Activated T-helper 2 cell treated with anti-CD3 and anti-CD28 coated beads, Interferon-gamma antibody, Interleukin-2, Interleukin-4, amounts not matched to agents 10 μg/mL and 5 μg/mL and 100 μg/mL, durations not matched to agents 14 hours and 24 hours and 36 hours (primary cell): ENCODE results near the gene TRRAP. TPM values are rescaled to one million over a fixed set of nuclear protein-coding genes. Genes with fewer than 3 reads are reported as not detected.

Experiments used
- DNase-seq: peaks from one replicate; pipeline ENCODE4 v3.0.0; 2021; ENCODE audit warnings: low spot score
- H3K27ac Mint-ChIP-seq: one replicate; pipeline ENCODE4 v1.8.0; 2021; ENCODE audit warnings: mixed read lengths
- H3K27me3 Mint-ChIP-seq: one replicate; pipeline ENCODE4 v1.8.0; 2021; ENCODE audit warnings: low read depth, mixed read lengths
- H3K36me3 Mint-ChIP-seq: one replicate; pipeline ENCODE4 v1.8.0; 2021; ENCODE audit warnings: low read depth, mixed read lengths
- H3K4me1 Mint-ChIP-seq: one replicate; pipeline ENCODE4 v1.8.0; 2021; ENCODE audit warnings: low read depth, mixed read lengths
- H3K4me3 Mint-ChIP-seq: one replicate; pipeline ENCODE4 v1.8.0; 2021; ENCODE audit warnings: low read depth, mild to moderate bottlenecking, moderate library complexity, mixed read lengths
- H3K9me3 Mint-ChIP-seq: one replicate; pipeline ENCODE4 v1.8.0; 2021; ENCODE audit warnings: mixed read lengths
- intact Hi-C: fragments of 100-400 bp; cut with micrococcal nuclease; formaldehyde crosslinking; loops from one replicate; pipeline ENCODE4 v1.15.1; 2023
- total RNA-seq: library from RNA; stranded (reverse); gene quantifications from 2 replicates; pipeline ENCODE4 v1.2.3, GENCODE V29; 2022

The TRRAP gene
- total RNA-seq, 1 donor from 2014 or later, result 58.6 TPM

DNA sequence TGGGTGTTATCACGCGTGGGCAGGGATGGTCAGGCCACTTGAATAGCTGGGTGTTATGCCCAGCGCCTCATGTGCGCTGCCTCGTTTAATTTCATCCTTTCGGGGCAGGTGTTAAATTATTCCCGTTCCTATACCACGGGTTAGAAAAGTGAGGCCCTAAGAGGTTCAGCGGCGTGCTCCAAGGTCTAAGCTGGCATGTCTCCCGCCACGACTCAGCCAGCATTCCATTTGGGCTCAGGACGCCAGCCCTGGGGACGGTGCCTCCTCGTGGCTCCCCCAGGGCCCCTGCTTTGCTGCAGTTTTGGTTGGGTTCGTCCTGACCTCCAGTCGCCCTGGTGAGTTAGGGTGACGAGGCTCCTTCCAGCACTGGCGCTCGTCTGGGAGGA lies 124.5 kb downstream of the TRRAP start:
- Mint-ChIP-seq H3K27me3 (no peaks in the 10 kb centered on the region), H3K27ac (no peak overlapping the region), H3K36me3 (peaks cover 55% of the 10 kb centered on the region), H3K4me1 (no peaks in the 10 kb centered on the region), H3K4me3 (no peak overlapping the region), H3K9me3 (no peaks in the 10 kb centered on the region)
- peak; percentile 6 for DNase-seq
- intact Hi-C loops, result no loop called here

GRCh38 chr7:99003419-99003818 lies 125.1 kb downstream of the TRRAP start:
- Mint-ChIP-seq H3K27me3 (no peaks in the 10 kb centered on the region), H3K36me3 (peaks cover 58% of the 10 kb centered on the region), H3K4me3 (no peak overlapping the region), H3K4me1 (no peaks in the 10 kb centered on the region), H3K27ac (no peak overlapping the region), H3K9me3 (no peaks in the 10 kb centered on the region)
- peak; percentile 1 for DNase-seq
- intact Hi-C loops, result no loop called here

DNA sequence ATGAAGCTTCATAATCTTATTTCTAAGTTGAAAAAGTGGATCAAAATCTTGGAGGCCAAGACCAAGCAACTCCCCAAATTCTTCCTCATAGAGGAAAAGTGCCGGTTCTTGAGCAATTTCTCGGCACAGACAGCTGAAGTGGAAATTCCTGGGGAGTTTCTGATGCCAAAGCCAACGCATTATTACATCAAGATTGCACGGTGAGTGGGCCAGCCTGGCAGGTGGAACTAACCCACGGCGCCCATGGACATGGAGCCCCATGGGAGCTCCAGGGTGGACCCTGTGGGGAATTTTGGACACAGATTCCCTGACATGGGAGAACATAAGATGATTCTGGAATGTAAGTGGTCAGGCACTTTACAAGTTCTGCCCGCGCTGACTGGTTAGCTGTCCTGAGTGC lies 125.9 kb downstream of the TRRAP start:
- DNase-seq, result no peak
- Mint-ChIP-seq H3K9me3 (no peaks in the 10 kb centered on the region), H3K27me3 (no peaks in the 10 kb centered on the region), H3K4me3 (no peak overlapping the region), H3K36me3 (peaks cover 59% of the 10 kb centered on the region), H3K4me1 (no peaks in the 10 kb centered on the region), H3K27ac (no peak overlapping the region)
- intact Hi-C loops, result no loop called here

- DNase-seq, result no peak
- Mint-ChIP-seq H3K36me3 (peaks cover 59% of the 10 kb centered on the region), H3K9me3 (no peaks in the 10 kb centered on the region), H3K4me3 (no peak overlapping the region), H3K4me1 (no peaks in the 10 kb centered on the region), H3K27me3 (no peaks in the 10 kb centered on the region), H3K27ac (no peak overlapping the region)
- intact Hi-C loops, result no loop called here
Measured at GRCh38 chr7:99004781-99005500, 126.6 kb downstream of the TRRAP start.

DNA sequence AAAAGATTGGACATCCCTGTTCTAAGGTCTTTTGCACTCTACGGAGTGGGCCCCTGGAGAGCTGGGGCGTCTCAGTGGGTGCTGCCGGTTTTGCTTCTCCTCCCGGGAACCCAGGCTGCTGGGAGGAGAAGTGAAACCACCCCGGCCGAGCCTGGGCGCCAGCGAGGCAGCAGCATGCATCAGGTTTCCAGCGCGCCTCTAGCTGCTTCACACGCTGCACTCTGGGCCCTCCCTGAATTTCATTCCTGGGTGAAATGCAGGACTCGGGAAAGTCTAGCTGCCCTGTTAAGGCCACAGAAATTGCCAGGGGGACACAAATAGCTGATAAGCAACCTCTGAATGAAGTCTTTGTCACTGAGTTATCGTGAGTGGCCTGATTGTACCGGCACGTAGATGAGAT lies 127.4 kb downstream of the TRRAP start:
- no peak for DNase-seq
- Mint-ChIP-seq H3K4me3 (no peak overlapping the region), H3K4me1 (no peaks in the 10 kb centered on the region), H3K27me3 (no peaks in the 10 kb centered on the region), H3K9me3 (no peaks in the 10 kb centered on the region), H3K36me3 (peaks cover 65% of the 10 kb centered on the region), H3K27ac (no peak overlapping the region)
- intact Hi-C loops, result no loop called here

GRCh38 chr7:99006739-99007424 lies 128.6 kb downstream of the TRRAP start:
- Mint-ChIP-seq H3K36me3 (peaks cover 64% of the 10 kb centered on the region), H3K27ac (no peak overlapping the region), H3K4me3 (no peak overlapping the region), H3K27me3 (no peaks in the 10 kb centered on the region), H3K4me1 (no peaks in the 10 kb centered on the region), H3K9me3 (no peaks in the 10 kb centered on the region)
- intact Hi-C loops, result no loop called here
- DNase-seq, result no peak

GRCh38 chr7:99008181-99008631 lies 129.9 kb downstream of the TRRAP start:
- H3K9me3 Mint-ChIP-seq, result no peaks in the 10 kb centered on the region
- H3K27me3 Mint-ChIP-seq, result no peaks in the 10 kb centered on the region
- peaks cover 69% of the 10 kb centered on the region for H3K36me3 Mint-ChIP-seq
- no peak for DNase-seq
- no peaks in the 10 kb centered on the region for H3K4me1 Mint-ChIP-seq
- no peak overlapping the region for H3K27ac Mint-ChIP-seq
- H3K4me3 Mint-ChIP-seq, result no peak overlapping the region
- intact Hi-C loops, result no loop called here

DNA sequence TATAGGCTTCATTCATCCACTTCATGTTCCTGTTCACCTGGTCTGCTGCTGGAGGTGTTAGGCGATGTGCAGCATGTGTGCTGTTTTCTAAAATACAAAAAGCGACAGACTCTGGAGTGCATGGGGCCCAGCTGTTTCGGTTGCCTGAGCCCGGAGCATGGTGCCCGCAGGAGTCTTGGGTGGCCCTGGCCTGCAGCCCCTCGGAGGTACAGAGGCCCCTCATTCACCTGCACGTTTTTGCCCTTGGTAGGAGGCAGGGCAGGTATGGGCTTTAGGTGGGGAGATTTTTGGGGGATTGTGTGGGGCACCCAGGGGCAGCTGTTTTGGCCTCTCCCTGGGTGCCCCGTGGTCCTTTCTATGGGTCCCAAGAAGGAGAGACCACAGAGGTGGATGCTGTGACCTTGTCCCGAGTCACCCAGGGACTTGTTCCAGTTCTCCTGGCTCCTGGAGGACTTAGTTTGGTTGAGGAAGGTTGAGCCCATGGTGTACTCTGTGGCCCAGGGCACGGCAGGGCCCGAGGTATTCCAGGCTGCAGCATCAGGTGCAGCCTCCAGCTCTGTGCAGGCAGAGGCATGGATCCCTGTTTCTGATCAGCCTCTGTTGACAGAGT lies 130.7 kb downstream of the TRRAP start:
- intact Hi-C loops, result no loop called here
- DNase-seq, result no peak
- H3K27ac Mint-ChIP-seq, result no peak overlapping the region
- H3K4me1 Mint-ChIP-seq, result no peaks in the 10 kb centered on the region
- no peaks in the 10 kb centered on the region for H3K27me3 Mint-ChIP-seq
- H3K36me3 Mint-ChIP-seq, result peaks cover 74% of the 10 kb centered on the region
- H3K4me3 Mint-ChIP-seq, result no peak overlapping the region
- no peaks in the 10 kb centered on the region for H3K9me3 Mint-ChIP-seq

DNA sequence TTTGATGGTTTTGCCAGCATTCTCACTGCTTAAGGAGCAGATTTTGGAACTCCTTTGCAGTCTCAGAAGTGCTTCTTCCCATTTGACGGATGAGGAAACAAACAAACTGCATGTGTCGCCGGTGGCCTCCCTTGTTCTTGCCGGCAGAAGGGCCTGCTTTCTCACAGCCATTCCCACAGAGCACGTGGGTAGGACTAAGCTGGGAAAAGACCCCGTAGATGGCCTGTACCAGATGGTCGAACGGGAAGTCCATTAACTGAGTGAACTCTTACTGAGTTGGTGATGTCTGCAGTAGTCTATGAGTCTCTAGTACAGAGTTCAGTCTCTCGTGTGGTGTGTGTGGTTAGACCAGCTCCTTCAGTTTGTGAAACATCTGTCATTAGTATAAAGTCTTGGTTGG lies 131.9 kb downstream of the TRRAP start:
- intact Hi-C loops, result no loop called here
- H3K27me3 Mint-ChIP-seq, result no peaks in the 10 kb centered on the region
- H3K27ac Mint-ChIP-seq, result no peak overlapping the region
- H3K9me3 Mint-ChIP-seq, result no peaks in the 10 kb centered on the region
- H3K36me3 Mint-ChIP-seq, result peaks cover 77% of the 10 kb centered on the region
- no peak for DNase-seq
- H3K4me1 Mint-ChIP-seq, result no peaks in the 10 kb centered on the region
- no peak overlapping the region for H3K4me3 Mint-ChIP-seq

GRCh38 chr7:99011341-99011705 lies 133.0 kb downstream of the TRRAP start:
- no peaks in the 10 kb centered on the region for H3K9me3 Mint-ChIP-seq
- no peak overlapping the region for H3K27ac Mint-ChIP-seq
- peaks cover 80% of the 10 kb centered on the region for H3K36me3 Mint-ChIP-seq
- no peak overlapping the region for H3K4me3 Mint-ChIP-seq
- DNase-seq, result no peak
- intact Hi-C loops, result no loop called here
- H3K27me3 Mint-ChIP-seq, result no peaks in the 10 kb centered on the region
- H3K4me1 Mint-ChIP-seq, result no peaks in the 10 kb centered on the region

- no peak for DNase-seq
- H3K27me3 Mint-ChIP-seq, result no peaks in the 10 kb centered on the region
- no peak overlapping the region for H3K4me3 Mint-ChIP-seq
- no peaks in the 10 kb centered on the region for H3K9me3 Mint-ChIP-seq
- H3K36me3 Mint-ChIP-seq, result peaks cover 80% of the 10 kb centered on the region
- intact Hi-C loops, result no loop called here
- H3K27ac Mint-ChIP-seq, result no peak overlapping the region
- H3K4me1 Mint-ChIP-seq, result no peaks in the 10 kb centered on the region
Measured at GRCh38 chr7:99011706-99012404, 133.5 kb downstream of the TRRAP start.

- H3K27me3 Mint-ChIP-seq, result no peaks in the 10 kb centered on the region
- no peak overlapping the region for H3K4me3 Mint-ChIP-seq
- H3K36me3 Mint-ChIP-seq, result peaks cover 80% of the 10 kb centered on the region
- no peaks in the 10 kb centered on the region for H3K9me3 Mint-ChIP-seq
- intact Hi-C loops, result no loop called here
- no peak overlapping the region for H3K27ac Mint-ChIP-seq
- DNase-seq, result no peak
- H3K4me1 Mint-ChIP-seq, result no peaks in the 10 kb centered on the region
Measured at GRCh38 chr7:99012722-99013121, 134.4 kb downstream of the TRRAP start.
